ENCODE results near the gene TGFBRAP1.

The TGFBRAP1 gene

DNA sequence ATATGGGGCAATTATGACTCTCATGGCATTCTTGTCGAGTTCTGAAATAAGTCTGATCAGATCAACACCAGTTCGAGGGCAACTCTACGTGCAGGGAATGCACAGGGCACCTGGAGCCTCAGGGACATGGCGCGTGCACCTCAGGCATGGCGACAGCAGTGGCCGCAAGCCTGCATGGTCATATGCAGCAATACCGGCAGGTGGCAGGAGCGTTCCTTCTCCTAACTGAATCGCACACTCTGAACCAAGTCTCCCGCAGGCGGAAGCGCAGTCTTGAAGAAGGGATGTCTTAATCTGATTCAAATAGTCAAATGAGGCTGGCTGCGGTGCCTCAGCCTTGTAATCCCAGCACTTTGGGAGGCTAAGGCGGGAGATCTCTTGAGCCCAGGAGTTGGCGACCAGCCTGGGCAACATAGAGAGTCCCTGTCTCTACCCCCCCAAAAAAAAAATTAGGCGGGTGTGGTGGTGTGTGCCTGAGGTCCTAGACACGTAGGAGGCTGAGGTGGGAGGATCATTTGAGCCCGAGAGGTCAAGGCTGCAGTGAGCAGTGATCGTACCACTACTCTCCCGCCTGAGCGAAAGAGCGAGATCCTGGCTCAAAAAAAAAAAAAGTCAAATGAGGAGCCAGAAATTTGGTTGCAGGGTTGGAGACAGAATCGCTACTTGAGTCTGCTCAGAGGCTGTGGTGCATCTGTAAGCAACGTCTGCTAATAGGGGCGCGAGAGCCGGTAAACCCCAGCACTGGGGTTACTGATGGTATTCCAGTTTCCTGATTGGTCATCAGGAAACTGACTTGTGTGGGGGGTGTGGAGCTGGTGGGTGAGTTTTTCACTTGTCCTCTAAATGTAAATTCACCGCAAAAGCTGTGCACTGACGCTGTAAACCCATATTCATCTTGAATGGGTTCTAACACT, 40.5 kb upstream of the TGFBRAP1 start:
- DNase-seq (ENCODE audit: insufficient read length) (peak; percentile 44), FAIRE-seq (peak; percentile 97)
- TF ChIP-seq POLR2A (IDR thresholded peaks at IDR 0.05; ENCODE audit: low read depth, low read length) (no peak), TAF1 (IDR thresholded peaks at IDR 0.05; ENCODE audit: borderline replicate concordance, low read depth, low read length) (no peak), POLR2AphosphoS5 (IDR thresholded peaks at IDR 0.05; ENCODE audit: low read depth, low read length) (no peak)

- TF ChIP-seq POLR2AphosphoS5 (IDR thresholded peaks at IDR 0.05; ENCODE audit: low read depth, low read length) (no peak), POLR2A (IDR thresholded peaks at IDR 0.05; ENCODE audit: low read depth, low read length) (no peak), TAF1 (IDR thresholded peaks at IDR 0.05; ENCODE audit: borderline replicate concordance, low read depth, low read length) (no peak)
Observed at GRCh38 chr2:105368759-105369408, 39.3 kb upstream of the TGFBRAP1 start.

DNA sequence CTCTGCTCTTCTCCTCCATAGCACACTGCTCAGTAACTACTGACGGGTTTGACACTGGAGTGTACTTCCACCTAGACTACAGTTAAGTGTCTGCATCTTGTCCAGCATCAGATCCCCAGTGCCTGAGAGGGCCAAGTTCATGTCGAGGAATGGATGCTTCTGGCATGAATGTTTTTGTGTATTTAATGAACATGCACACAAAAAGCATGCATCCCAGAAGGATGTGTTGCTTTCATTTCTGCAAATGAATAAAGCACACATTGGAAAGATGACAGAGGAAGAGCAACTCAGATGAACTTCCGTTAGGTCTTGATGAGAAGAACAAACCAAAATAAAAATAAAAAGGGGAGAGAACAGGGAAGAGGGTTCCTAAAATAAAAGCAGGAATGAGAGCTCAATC, 35.7 kb upstream of the TGFBRAP1 start:
- TF ChIP-seq TAF1 (IDR thresholded peaks at IDR 0.05; ENCODE audit: borderline replicate concordance, low read depth, low read length) (no peak), POLR2AphosphoS5 (IDR thresholded peaks at IDR 0.05; ENCODE audit: low read depth, low read length) (no peak), POLR2A (IDR thresholded peaks at IDR 0.05; ENCODE audit: low read depth, low read length) (no peak)
- no peak for DNase-seq (ENCODE audit: insufficient read length)
- FAIRE-seq, result no peak

More at GRCh38 chr2:105368759-105369408, 39.3 kb upstream of the TGFBRAP1 start:
- DNase-seq (ENCODE audit: insufficient read length) (no peak), FAIRE-seq (no peak)

- TF ChIP-seq TAF1 (IDR thresholded peaks at IDR 0.05; ENCODE audit: borderline replicate concordance, low read depth, low read length) (no peak), POLR2AphosphoS5 (IDR thresholded peaks at IDR 0.05; ENCODE audit: low read depth, low read length) (no peak), POLR2A (IDR thresholded peaks at IDR 0.05; ENCODE audit: low read depth, low read length) (no peak)
- DNase-seq (ENCODE audit: insufficient read length) (no peak), FAIRE-seq (no peak)
Observed at GRCh38 chr2:105364436-105365139, 35.1 kb upstream of the TGFBRAP1 start.

- TF ChIP-seq POLR2AphosphoS5 (IDR thresholded peaks at IDR 0.05; ENCODE audit: low read depth, low read length), result no peak
- no peak for TF ChIP-seq TAF1 (IDR thresholded peaks at IDR 0.05; ENCODE audit: borderline replicate concordance, low read depth, low read length)
- no peak for TF ChIP-seq POLR2A (IDR thresholded peaks at IDR 0.05; ENCODE audit: low read depth, low read length)
- FAIRE-seq (no peak), DNase-seq (ENCODE audit: insufficient read length) (no peak)
Observed at GRCh38 chr2:105362862-105363591, 33.5 kb upstream of the TGFBRAP1 start.

DNA sequence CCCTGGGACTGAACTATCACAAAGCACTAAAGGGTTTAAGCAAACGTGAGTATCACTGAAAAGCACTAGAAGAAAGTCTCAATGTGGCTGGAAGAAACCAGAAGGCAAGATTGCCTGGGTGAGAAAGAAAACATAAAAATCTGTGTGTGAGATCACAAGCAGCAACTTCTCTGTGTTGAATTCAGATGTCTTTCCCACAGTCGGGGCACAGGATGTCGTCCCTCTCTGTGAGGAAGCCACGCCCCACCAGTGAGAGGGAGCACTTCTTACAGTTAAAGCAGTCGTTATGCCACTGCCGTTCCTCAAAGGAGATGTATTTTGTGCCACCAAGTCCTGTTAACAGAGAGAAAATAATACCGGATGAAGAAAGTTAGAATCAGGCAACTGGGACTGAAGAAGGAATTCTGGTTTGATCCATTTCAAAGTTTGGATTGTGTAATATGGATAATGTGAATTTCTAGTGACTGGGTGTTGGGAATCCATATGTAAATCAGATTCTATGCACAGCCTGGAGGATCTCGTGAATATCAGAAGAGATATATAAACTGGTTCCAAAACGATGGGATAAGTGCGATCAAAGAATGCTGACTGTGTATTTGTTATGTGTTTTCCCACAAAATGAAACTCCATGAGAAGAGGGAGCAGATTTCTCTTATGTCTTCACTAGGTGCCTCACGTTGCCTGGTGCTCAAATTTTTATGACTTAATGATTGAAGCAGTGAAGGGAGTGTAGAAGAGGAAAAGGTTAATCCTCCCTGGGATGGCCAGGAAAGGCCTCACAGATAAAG, 31.8 kb upstream of the TGFBRAP1 start:
- TF ChIP-seq POLR2AphosphoS5 (IDR thresholded peaks at IDR 0.05; ENCODE audit: low read depth, low read length) (no peak), POLR2A (IDR thresholded peaks at IDR 0.05; ENCODE audit: low read depth, low read length) (no peak), TAF1 (IDR thresholded peaks at IDR 0.05; ENCODE audit: borderline replicate concordance, low read depth, low read length) (no peak)
- FAIRE-seq, result no peak

DNA sequence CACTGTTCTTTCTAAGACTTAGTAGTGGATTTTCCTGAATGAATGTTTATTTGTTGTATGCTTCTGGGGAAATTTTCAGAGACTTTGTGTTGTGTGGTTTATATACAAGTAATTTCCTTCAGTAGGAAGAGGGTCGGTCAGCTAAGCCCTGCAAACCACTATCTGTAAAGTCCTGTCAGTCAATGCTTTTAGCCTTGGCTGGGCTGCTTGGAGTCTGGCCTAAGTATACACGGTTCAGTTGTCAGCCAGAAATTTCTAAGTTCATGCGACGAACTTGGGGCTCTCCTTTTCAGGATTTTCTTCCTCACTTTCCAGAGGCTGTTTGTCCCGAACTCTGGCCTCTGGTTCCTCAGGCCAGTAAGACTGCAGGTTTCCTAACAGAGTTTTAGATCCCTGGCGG, 29.1 kb upstream of the TGFBRAP1 start:
- DNase-seq (ENCODE audit: insufficient read length), result no peak
- TF ChIP-seq POLR2A (IDR thresholded peaks at IDR 0.05; ENCODE audit: low read depth, low read length) (no peak), POLR2AphosphoS5 (IDR thresholded peaks at IDR 0.05; ENCODE audit: low read depth, low read length) (no peak), TAF1 (IDR thresholded peaks at IDR 0.05; ENCODE audit: borderline replicate concordance, low read depth, low read length) (no peak)
- FAIRE-seq, result no peak

More for the DNA sequence above, 31.8 kb upstream of the TGFBRAP1 start:
- no peak for DNase-seq (ENCODE audit: insufficient read length)

DNA sequence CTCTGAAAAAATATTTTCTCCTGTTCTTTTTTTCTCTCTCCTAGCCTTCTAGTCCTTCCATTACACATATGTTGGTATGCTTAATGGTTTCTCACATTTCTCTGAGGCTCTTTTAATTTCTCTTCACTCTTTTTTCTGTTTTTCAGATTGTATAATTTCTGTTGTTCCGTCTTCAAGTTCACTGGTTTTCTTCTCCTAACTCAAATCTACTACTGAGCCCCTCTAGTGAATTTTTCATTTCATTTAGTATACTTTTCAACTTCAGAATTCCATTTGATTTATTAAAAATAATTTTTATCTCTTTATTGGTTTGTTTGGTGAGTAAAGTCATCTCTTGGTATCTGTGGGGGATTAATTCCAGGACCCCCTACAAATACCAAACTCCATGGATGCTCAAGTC, 27.6 kb upstream of the TGFBRAP1 start:
- TF ChIP-seq TAF1 (IDR thresholded peaks at IDR 0.05; ENCODE audit: borderline replicate concordance, low read depth, low read length) (no peak), POLR2A (IDR thresholded peaks at IDR 0.05; ENCODE audit: low read depth, low read length) (no peak), POLR2AphosphoS5 (IDR thresholded peaks at IDR 0.05; ENCODE audit: low read depth, low read length) (no peak)
- FAIRE-seq (no peak), DNase-seq (ENCODE audit: insufficient read length) (no peak)

GRCh38 chr2:105344704-105345345, 15.3 kb upstream of the TGFBRAP1 start:
- FAIRE-seq, result no peak
- no peak for DNase-seq (ENCODE audit: insufficient read length)
- no peak for TF ChIP-seq POLR2A (IDR thresholded peaks at IDR 0.05; ENCODE audit: low read depth, low read length)
- no peak for TF ChIP-seq TAF1 (IDR thresholded peaks at IDR 0.05; ENCODE audit: borderline replicate concordance, low read depth, low read length)
- no peak for TF ChIP-seq POLR2AphosphoS5 (IDR thresholded peaks at IDR 0.05; ENCODE audit: low read depth, low read length)

- FAIRE-seq (no peak), DNase-seq (ENCODE audit: insufficient read length) (no peak)
- TF ChIP-seq POLR2A (IDR thresholded peaks at IDR 0.05; ENCODE audit: low read depth, low read length) (no peak), TAF1 (IDR thresholded peaks at IDR 0.05; ENCODE audit: borderline replicate concordance, low read depth, low read length) (no peak), POLR2AphosphoS5 (IDR thresholded peaks at IDR 0.05; ENCODE audit: low read depth, low read length) (no peak)
Observed at GRCh38 chr2:105339414-105339813, 9.9 kb upstream of the TGFBRAP1 start.

All from GM12892 (cell line).